Stimulated activated CD4-positive, alpha-beta T cell treated with anti-CD3 and anti-CD28 coated beads, Interleukin-12 subunit alpha, Interleukin-12 subunit beta, amount 100 ng/mL, for 48 hours (primary cell): Measurements from ENCODE around the gene METTL25B.
"Not testable (repeated sequence)": the region's sequence is repeated elsewhere in the genome, so short reads cannot be mapped to it uniquely, and the experiment has no call there.

Experiments
- DNase-seq, 3 donors: peaks; one replicate each; pipeline ENCODE4 v3.0.0-alpha.2; 2020; ENCODE audit warnings: low read depth in 2 of 3, low spot score in 1 of 3

The METTL25B gene

GRCh38 chr1:156747742-156748669 is 19.7 kb downstream of the METTL25B start:
- DNase-seq = no peak

GRCh38 chr1:156748670-156749418 is 20.6 kb downstream of the METTL25B start:
- DNase-seq = no peak

GRCh38 chr1:156749419-156750118 is 21.3 kb downstream of the METTL25B start:
- DNase-seq = no peak

GRCh38 chr1:156750191-156750672 is 22.0 kb downstream of the METTL25B start:
- no peak for DNase-seq

GRCh38 chr1:156750711-156751450 is 22.6 kb downstream of the METTL25B start:
- DNase-seq = no peak

- no peak for DNase-seq
Observed at GRCh38 chr1:156751451-156751756, 23.1 kb downstream of the METTL25B start, which contains the start of gene HDGF. Gene HDGF, minus strand, starts transcription at chr1:156751675. Its CDS starts 246 bp downstream, at chr1:156751429.

- DNase-seq = peak; percentile 95 to 97 (median 97)
Observed at GRCh38 chr1:156751757-156752481, 23.6 kb downstream of the METTL25B start.

- no peak for DNase-seq
Observed at GRCh38 chr1:156752843-156753482, 24.7 kb downstream of the METTL25B start.

GRCh38 chr1:156754219-156754618 is 25.9 kb downstream of the METTL25B start:
- no peak for DNase-seq

- DNase-seq = no peak
Observed at GRCh38 chr1:156755527-156755950, 27.3 kb downstream of the METTL25B start.

- DNase-seq = no peak
Observed at GRCh38 chr1:156756355-156756754, 28.1 kb downstream of the METTL25B start.

- not testable (repeated sequence) for DNase-seq
Observed at GRCh38 chr1:156757572-156758253, 29.4 kb downstream of the METTL25B start.

GRCh38 chr1:156760092-156760795 is 32.0 kb downstream of the METTL25B start:
- no peak for DNase-seq

- DNase-seq = no peak
Observed at GRCh38 chr1:156760796-156761104, 32.5 kb downstream of the METTL25B start.

- DNase-seq = not testable (repeated sequence)
Observed at GRCh38 chr1:156765136-156765535, 36.9 kb downstream of the METTL25B start.

GRCh38 chr1:156765666-156766065 is 37.4 kb downstream of the METTL25B start:
- no peak for DNase-seq

- no peak for DNase-seq
Observed at GRCh38 chr1:156766298-156767100, 38.2 kb downstream of the METTL25B start.
